K562 (cell line): Measurements from ENCODE around the gene ZNF200. TPM values are rescaled to one million over a fixed set of nuclear protein-coding genes. Genes with fewer than 3 reads are reported as not detected.

Experiments used
- CBX3 ChIP-seq, 2 experiments: IDR thresholded peaks; 1 replicate in 1 of 2; 2 replicates in 1 of 2; pipeline ENCODE4 v1.6.1; 2012; ENCODE audit warnings: inconsistent platforms in 2 of 2, low read length in 2 of 2, borderline replicate concordance in 1 of 2, control low read depth in 1 of 2
- GMEB1 ChIP-seq: fragments of 250-450 bp; sonication (Bioruptor Pico); IDR thresholded peaks from 2 replicates; pipeline ENCODE4 v1.4.0; 2020; ENCODE audit warnings: mild to moderate bottlenecking
- HSF4 ChIP-seq: fragments of 250-450 bp; sonication (Bioruptor Pico); IDR thresholded peaks from 2 replicates; pipeline ENCODE4 v2.1.2; 2022; ENCODE audit warnings: mild to moderate bottlenecking, moderate library complexity, borderline replicate concordance
- KDM4B ChIP-seq, 2 experiments: fragments of 450-650 bp in 1 of 2; sonication (generic) in 1 of 2; IDR thresholded peaks; 2 replicates each; pipeline ENCODE4 v1.6.1; 2016 to 2017; ENCODE audit warnings: borderline replicate concordance in 2 of 2, antibody characterized with exemption in 1 of 2, low read depth in 1 of 2, mild to moderate bottlenecking in 1 of 2
- MBD2 ChIP-seq: sonication (generic); IDR thresholded peaks from 2 replicates; pipeline ENCODE4 v1.6.1; 2016; ENCODE audit warnings: low read depth, borderline replicate concordance
- MCM2 ChIP-seq: fragments of 450-650 bp; IDR thresholded peaks from 2 replicates; pipeline ENCODE4 v1.6.1; 2017; ENCODE audit warnings: low read depth, mild to moderate bottlenecking
- MTA1 ChIP-seq: fragments of 450-650 bp; IDR thresholded peaks from 2 replicates; pipeline ENCODE4 v1.6.1; 2017; ENCODE audit warnings: borderline replicate concordance
- NEUROD1 ChIP-seq: fragments of 150-350 bp; IDR thresholded peaks from 2 replicates; pipeline ENCODE4 v1.6.1; 2014; ENCODE audit warnings: borderline replicate concordance, low read length, low read depth; ENCODE audit not compliant: partially characterized antibody
- PCBP1 ChIP-seq: fragments of 200-400 bp; formaldehyde crosslinking; IDR thresholded peaks from 2 replicates; pipeline ENCODE4 v1.6.1; 2018; ENCODE audit warnings: mild to moderate bottlenecking, low read depth, low read length; ENCODE audit not compliant: poor library complexity, severe bottlenecking
- POLR2A ChIP-seq: fragments of 450-650 bp; conservative IDR thresholded peaks from 2 replicates; pipeline ENCODE4 v1.6.1; 2016
- POLR2B ChIP-seq: fragments of 450-650 bp; IDR thresholded peaks from 2 replicates; pipeline ENCODE4 v1.6.1; 2018; ENCODE audit warnings: low read depth; ENCODE audit not compliant: partially characterized antibody
- RHOXF2B ChIP-seq: fragments of 250-450 bp; sonication (Bioruptor Pico); conservative IDR thresholded peaks from 2 replicates; pipeline ENCODE4 v1.5.1; 2021
- TEAD1 ChIP-seq, 2 experiments: fragments of 450-650 bp in 1 of 2; sonication (generic) in 1 of 2; formaldehyde crosslinking; IDR thresholded peaks; 2 replicates each; pipeline versions ENCODE4 v1.4.0 to v1.8.0; 2020 to 2022; ENCODE audit warnings: mild to moderate bottlenecking in 2 of 2, missing genetic modification reagents in 1 of 2
- TOE1 ChIP-seq, 2 experiments: fragments of 450-650 bp in 1 of 2; sonication (generic) in 1 of 2; formaldehyde crosslinking in 1 of 2; IDR thresholded peaks; 2 replicates each; pipeline versions ENCODE4 v1.7.1 to v1.8.0; 2016 to 2022; ENCODE audit warnings: borderline replicate concordance in 2 of 2, mild to moderate bottlenecking in 2 of 2, antibody characterized with exemption in 1 of 2, inconsistent platforms in 1 of 2, low read depth in 1 of 2, missing genetic modification reagents in 1 of 2, moderate library complexity in 1 of 2
- ZNF316 ChIP-seq: fragments of 450-650 bp; IDR thresholded peaks from 2 replicates; pipeline ENCODE4 v1.6.1; 2016
- ZNF766 ChIP-seq: fragments of 200-800 bp; sonication (Bioruptor generic); conservative IDR thresholded peaks from 2 replicates; pipeline ENCODE4 v1.6.1; 2016; ENCODE audit warnings: missing genetic modification characterization, missing compliant biosample characterization
- polyA plus RNA-seq, 8 experiments: library from polyadenylated mRNA; depleted of rRNA in 4 of 8; stranded (reverse) in 5 of 8; unstranded in 3 of 8; fragments of >200 nt; fragmentation: Nextera tagmentation in 2 of 8; fragmentation: Illumina TruSeq in 1 of 8; extraction: Ambion mirVana in 2 of 8; extraction: Trizol in 1 of 8; gene quantifications; 2 replicates each; pipeline versions ENCODE4 v1.2.1 to v1.2.3, GENCODE V29; 2011 to 2014; ENCODE audit warnings: inconsistent platforms in 1 of 8, missing spikeins in 1 of 8
- total RNA-seq, 7 experiments: library from RNA; depleted of rRNA in 6 of 7; stranded (reverse); fragments of >200 nt in 6 of 7; fragmentation: Illumina TruSeq in 2 of 7; extraction: Trizol in 2 of 7; gene quantifications; 2 replicates each; pipeline versions ENCODE4 v1.2.1 to v1.2.3, GENCODE V29; 2011 to 2021; ENCODE audit warnings: low replicate concordance in 1 of 7
- TF ChIP-seq, protein P1 (sequence below), 2 experiments: fragments of 450-650 bp; IDR thresholded peaks; 2 replicates each; pipeline ENCODE4 v1.6.1; 2018; ENCODE audit warnings: mild to moderate bottlenecking in 2 of 2, low read depth in 1 of 2; ENCODE audit not compliant: partially characterized antibody in 2 of 2
- TF ChIP-seq, protein P2 (sequence below): fragments of 250-450 bp; sonication (Bioruptor Pico); IDR thresholded peaks from 2 replicates; pipeline ENCODE4 v1.4.0; 2020; ENCODE audit warnings: borderline replicate concordance

Gene ZNF200
- total and polyA plus RNA-seq, 9 of the 15 experiments (the other 6 are each of a cell fraction or from before 2014, with no cell fraction given): 4.8 to 14.5 (median 9.2) TPM

DNA sequence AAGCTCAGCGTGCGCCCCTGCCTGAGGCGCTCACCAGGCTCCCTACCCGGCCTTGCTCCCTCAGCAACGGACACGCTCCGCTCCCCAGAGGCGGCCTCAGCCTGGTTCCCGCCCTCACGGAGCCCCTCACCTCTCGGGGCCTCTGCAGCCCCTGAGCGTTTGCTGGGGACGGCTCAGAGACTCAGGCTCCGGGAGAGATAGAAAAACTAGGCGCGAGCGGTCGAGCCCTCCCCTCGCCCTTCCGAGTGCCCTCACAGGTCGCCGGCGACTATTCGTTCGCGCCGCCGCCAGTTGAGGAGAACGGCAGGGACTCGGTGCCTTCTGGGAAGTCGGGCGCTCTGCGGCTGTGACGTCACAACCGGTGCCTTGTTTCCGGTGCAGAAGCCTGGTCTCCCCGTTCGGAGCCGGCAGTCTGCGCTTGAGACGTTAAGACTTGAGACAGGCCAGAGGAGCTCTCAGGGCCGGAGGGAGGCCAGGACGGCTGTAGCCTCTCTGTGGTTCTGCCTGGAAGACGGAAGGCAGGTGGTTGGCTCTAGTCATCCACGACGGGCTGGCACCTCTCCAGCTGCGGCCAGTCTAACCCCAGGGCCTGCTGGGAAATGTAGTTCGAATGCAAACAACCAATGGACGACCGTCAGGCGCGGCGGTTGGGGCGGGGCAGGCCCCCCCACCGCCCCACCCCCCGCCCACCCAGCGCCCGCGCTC, at the start of gene ZNF200 (continued):
- no peak for TF ChIP-seq NEUROD1
- TF ChIP-seq MTA1: peak; percentile 81
- peak; percentile 65 for TF ChIP-seq ZNF316
- peak; percentile 89 for TF ChIP-seq POLR2A
- peak; percentile 61 for TF ChIP-seq PCBP1
- TF ChIP-seq CBX3 (IDR thresholded peaks at IDR 0.05; ENCODE audit: borderline replicate concordance in 1 of 2, low read length in 2 of 2): 0 out of 3 replicates have a peak, but pooled peaks of 1 of the 2 experiments have one; percentile 10
- TF ChIP-seq, protein P1, sequence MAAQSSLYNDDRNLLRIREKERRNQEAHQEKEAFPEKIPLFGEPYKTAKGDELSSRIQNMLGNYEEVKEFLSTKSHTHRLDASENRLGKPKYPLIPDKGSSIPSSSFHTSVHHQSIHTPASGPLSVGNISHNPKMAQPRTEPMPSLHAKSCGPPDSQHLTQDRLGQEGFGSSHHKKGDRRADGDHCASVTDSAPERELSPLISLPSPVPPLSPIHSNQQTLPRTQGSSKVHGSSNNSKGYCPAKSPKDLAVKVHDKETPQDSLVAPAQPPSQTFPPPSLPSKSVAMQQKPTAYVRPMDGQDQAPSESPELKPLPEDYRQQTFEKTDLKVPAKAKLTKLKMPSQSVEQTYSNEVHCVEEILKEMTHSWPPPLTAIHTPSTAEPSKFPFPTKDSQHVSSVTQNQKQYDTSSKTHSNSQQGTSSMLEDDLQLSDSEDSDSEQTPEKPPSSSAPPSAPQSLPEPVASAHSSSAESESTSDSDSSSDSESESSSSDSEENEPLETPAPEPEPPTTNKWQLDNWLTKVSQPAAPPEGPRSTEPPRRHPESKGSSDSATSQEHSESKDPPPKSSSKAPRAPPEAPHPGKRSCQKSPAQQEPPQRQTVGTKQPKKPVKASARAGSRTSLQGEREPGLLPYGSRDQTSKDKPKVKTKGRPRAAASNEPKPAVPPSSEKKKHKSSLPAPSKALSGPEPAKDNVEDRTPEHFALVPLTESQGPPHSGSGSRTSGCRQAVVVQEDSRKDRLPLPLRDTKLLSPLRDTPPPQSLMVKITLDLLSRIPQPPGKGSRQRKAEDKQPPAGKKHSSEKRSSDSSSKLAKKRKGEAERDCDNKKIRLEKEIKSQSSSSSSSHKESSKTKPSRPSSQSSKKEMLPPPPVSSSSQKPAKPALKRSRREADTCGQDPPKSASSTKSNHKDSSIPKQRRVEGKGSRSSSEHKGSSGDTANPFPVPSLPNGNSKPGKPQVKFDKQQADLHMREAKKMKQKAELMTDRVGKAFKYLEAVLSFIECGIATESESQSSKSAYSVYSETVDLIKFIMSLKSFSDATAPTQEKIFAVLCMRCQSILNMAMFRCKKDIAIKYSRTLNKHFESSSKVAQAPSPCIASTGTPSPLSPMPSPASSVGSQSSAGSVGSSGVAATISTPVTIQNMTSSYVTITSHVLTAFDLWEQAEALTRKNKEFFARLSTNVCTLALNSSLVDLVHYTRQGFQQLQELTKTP (IDR thresholded peaks at IDR 0.05; ENCODE audit: low read depth in 1 of 2, partially characterized antibody in 2 of 2): peak in 1 of 2 experiments; percentile 94
- peak; percentile 57 for TF ChIP-seq GMEB1
- no peak for TF ChIP-seq HSF4 (CRISPR knock-in tag)
- TF ChIP-seq TOE1 (IDR thresholded peaks at IDR 0.05; ENCODE audit: borderline replicate concordance): 0 out of 2 replicates have a peak, but pooled peaks have one; percentile 15
- no peak for TF ChIP-seq TOE1 (CRISPR knock-in tag; IDR thresholded peaks at IDR 0.05; ENCODE audit: borderline replicate concordance, low read depth)
- peak in 1 of 2 experiments; percentile 58; a peak in 1 of 4 replicates for TF ChIP-seq TEAD1 (CRISPR knock-in tag; IDR thresholded peaks at IDR 0.05)
- TF ChIP-seq MCM2: no peak
- TF ChIP-seq ZNF766 (CRISPR knock-in tag): 0 out of 2 replicates have a peak, but pooled peaks have one; percentile 42
- no peak for TF ChIP-seq RHOXF2B (CRISPR knock-in tag)
- peak; percentile 75 for TF ChIP-seq POLR2B
- TF ChIP-seq MBD2: peak; percentile 51; the same call in 1 of the 2 replicates
- TF ChIP-seq, protein P2, sequence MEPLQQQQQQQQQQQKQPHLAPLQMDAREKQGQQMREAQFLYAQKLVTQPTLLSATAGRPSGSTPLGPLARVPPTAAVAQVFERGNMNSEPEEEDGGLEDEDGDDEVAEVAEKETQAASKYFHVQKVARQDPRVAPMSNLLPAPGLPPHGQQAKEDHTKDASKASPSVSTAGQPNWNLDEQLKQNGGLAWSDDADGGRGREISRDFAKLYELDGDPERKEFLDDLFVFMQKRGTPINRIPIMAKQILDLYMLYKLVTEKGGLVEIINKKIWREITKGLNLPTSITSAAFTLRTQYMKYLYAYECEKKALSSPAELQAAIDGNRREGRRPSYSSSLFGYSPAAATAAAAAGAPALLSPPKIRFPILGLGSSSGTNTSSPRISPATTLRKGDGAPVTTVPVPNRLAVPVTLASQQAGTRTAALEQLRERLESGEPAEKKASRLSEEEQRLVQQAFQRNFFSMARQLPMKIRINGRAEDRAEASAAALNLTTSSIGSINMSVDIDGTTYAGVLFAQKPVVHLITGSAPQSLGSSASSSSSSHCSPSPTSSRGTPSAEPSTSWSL (CRISPR knock-in tag): no peak
- TF ChIP-seq KDM4B (IDR thresholded peaks at IDR 0.05; ENCODE audit: borderline replicate concordance in 2 of 2, low read depth in 1 of 2): peak in 1 of 2 experiments; percentile 84; a peak in 2 of 4 replicates
